Activated CD4-positive, alpha-beta memory T cell treated with anti-CD3 and anti-CD28 coated beads for 36 hours (primary cell): ENCODE measurements around the gene ZNF524. TPM values are rescaled to one million over a fixed set of nuclear protein-coding genes. Genes with fewer than 3 reads are reported as not detected.

Experiments used
- CTCF ChIA-PET: fragments of 350-600 bp; sonication (Branson Sonifier 250); formaldehyde crosslinking; loops from one replicate; lab custom pipeline; 2021; ENCODE audit warnings: antibody characterized with exemption, inconsistent platforms; lab: Charles Lee
- POLR2A ChIA-PET: fragments of 350-600 bp; sonication (Branson Sonifier 250); formaldehyde crosslinking; loops from one replicate; lab custom pipeline; 2021; ENCODE audit warnings: antibody characterized with exemption; lab: Charles Lee
- DNase-seq: peaks from one replicate; pipeline ENCODE4 v3.0.0-alpha.2; 2020
- H3K27ac Mint-ChIP-seq: one replicate; pipeline ENCODE4 v1.8.0; 2021; ENCODE audit warnings: mixed read lengths
- H3K27me3 Mint-ChIP-seq: one replicate; pipeline ENCODE4 v1.8.0; 2021; ENCODE audit warnings: mixed read lengths
- H3K36me3 Mint-ChIP-seq: one replicate; pipeline ENCODE4 v1.8.0; 2021; ENCODE audit warnings: mixed read lengths
- H3K4me1 Mint-ChIP-seq: one replicate; pipeline ENCODE4 v1.8.0; 2021; ENCODE audit warnings: low read depth, mixed read lengths
- H3K4me3 Mint-ChIP-seq: one replicate; pipeline ENCODE4 v1.8.0; 2021; ENCODE audit warnings: mild to moderate bottlenecking, mixed read lengths
- H3K9me3 Mint-ChIP-seq: one replicate; pipeline ENCODE4 v1.8.0; 2021; ENCODE audit warnings: mixed read lengths
- intact Hi-C: fragments of 100-400 bp; cut with micrococcal nuclease; formaldehyde crosslinking; loops from one replicate; pipeline ENCODE4 v1.15.1; 2023
- total RNA-seq, 2 experiments: library from RNA; stranded (reverse); gene quantifications; one replicate each; pipeline ENCODE4 v1.2.3, GENCODE V29; 2021

ZNF524 gene
- total RNA-seq, 2 experiments from 2014 or later, result 21.5 to 25.1 TPM

DNA sequence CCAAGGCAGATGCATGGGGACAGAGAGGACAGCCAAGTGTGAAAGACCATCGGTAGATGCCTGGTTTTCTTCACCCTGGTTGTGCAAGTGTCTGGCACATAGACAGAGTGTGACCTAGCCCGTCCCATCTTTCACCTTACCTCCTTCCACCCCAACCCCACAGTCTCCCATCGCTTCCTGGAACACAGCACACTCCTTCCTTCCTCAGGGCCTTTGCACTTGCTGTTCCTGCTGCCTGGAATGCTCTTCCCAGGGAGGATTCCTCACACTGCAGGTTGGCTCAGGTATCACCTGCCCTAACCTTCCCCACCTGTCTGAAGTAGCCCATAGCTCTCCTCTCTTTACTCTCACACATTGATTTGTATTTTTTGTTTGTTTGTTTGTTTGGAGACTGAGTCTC is 3.8 kb upstream of the ZNF524 start:
- H3K9me3 Mint-ChIP-seq, result no peaks in the 10 kb centered on the region
- H3K36me3 Mint-ChIP-seq, result peaks cover 37% of the 10 kb centered on the region
- ChIA-PET POLR2A (no interaction called here), CTCF (interaction anchor here (1.6 kb wide), 1 partner anchor 10 kb away, joined by 6 read pairs; the partner anchor contains the start of gene ZNF865)
- no peak for DNase-seq
- H3K27me3 Mint-ChIP-seq, result no peaks in the 10 kb centered on the region
- H3K4me1 Mint-ChIP-seq, result peaks cover 14% of the 10 kb centered on the region
- no peak overlapping the region for H3K27ac Mint-ChIP-seq
- H3K4me3 Mint-ChIP-seq, result no peak overlapping the region
- intact Hi-C loops, result no loop called here

DNA sequence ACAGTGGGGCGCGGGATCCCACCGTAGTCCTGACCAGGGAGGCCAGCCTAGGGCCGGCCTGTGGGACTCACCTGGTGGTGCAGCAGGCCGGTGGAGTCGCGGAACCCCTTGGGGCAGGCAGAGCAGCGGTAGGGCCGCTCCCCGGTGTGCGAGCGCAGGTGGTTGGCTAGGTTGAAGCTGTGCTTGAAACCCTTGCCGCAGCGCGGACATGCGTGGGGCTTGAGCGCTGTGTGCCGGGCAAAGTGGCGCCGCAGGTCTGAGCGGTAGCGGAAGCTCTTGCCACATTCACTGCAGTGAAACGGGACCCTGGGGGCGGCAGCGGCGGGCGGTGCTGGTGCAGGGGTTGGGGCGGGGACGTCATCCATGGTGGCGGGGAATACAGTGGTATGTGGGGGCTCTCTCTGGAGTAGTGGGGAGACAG is 2.6 kb upstream of the ZNF524 start:
- DNase-seq, result no peak
- H3K9me3 Mint-ChIP-seq, result no peaks in the 10 kb centered on the region
- H3K4me3 Mint-ChIP-seq, result no peak overlapping the region
- H3K27ac Mint-ChIP-seq, result no peak overlapping the region
- H3K4me1 Mint-ChIP-seq, result peaks cover 18% of the 10 kb centered on the region
- ChIA-PET POLR2A (no interaction called here), CTCF (interaction anchor here (1.6 kb wide), 1 partner anchor 8 kb away, joined by 6 read pairs; the partner anchor contains the start of gene ZNF865)
- H3K27me3 Mint-ChIP-seq, result no peaks in the 10 kb centered on the region
- intact Hi-C loops, result no loop called here
- H3K36me3 Mint-ChIP-seq, result peaks cover 32% of the 10 kb centered on the region

DNA sequence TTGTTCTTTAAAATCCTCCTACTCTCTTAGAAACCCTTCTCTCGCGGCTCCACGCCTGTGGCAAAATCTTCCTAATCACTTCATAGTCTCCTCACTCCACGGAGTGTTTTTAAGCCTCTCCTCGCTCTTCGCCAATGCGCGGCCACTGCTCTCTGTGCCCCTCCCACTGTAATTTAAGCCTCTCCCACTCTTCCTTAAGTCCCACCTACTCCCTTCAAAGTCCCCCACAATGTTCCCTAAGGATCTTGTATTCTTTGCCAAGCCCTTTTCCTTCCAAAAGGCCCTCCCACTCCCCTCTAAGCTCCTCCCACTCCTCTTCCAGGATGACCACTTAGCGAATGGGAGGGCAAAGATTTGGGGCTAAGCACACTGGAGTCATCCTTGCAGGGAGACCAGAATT is 2.1 kb upstream of the ZNF524 start:
- Mint-ChIP-seq H3K9me3 (no peaks in the 10 kb centered on the region), H3K4me3 (no peak overlapping the region), H3K36me3 (peaks cover 32% of the 10 kb centered on the region), H3K4me1 (peaks cover 18% of the 10 kb centered on the region), H3K27me3 (no peaks in the 10 kb centered on the region), H3K27ac (no peak overlapping the region)
- intact Hi-C loops, result no loop called here
- ChIA-PET CTCF (interaction anchor here (2.8 kb wide), 1 partner anchor 34 kb away, joined by 15 read pairs; no protein-coding TSS in a partner anchor), POLR2A (no interaction called here)
- DNase-seq, result no peak

DNA sequence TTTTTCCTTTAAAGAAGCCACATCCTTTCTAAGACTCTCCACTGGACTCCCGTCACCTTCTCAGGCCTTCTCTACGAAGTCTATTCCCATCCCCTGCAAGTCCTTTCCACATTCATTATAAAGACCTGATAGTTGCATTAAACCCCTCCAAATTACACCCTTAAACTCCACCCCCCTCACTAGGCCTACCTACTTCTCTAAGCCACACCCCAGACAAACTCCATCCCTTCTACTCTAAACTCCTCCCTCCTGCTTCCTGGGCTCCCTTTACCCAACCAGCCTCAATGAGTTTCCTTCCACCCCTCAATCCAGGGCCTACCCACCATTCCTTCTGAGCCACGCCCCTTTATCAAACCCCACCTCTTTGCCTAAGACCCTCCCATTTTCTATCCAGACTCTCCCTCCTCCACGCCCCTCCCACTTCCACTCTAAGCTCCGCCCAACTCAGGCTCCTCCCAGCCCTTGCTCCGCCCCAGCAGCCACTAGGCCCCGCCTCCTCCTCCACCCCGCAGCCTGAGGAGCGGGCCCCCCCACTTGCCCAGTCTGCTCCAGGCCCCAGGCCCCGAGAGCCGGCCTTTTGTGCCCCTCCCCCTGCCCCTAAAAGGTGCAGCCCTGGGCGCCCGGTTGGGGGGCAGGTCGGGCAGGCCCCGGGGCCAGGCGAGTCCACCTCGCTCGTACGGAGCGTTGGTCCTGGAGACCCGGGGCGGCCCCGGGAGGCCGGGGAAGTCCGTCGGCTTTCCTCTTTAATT is 1.2 kb upstream of the ZNF524 start:
- H3K36me3 Mint-ChIP-seq, result peaks cover 31% of the 10 kb centered on the region
- POLR2A ChIA-PET, result interaction anchor here (0.8 to 1.9 kb wide), 11 partner anchors 12 to 259 kb away, joined by 3 to 20 read pairs (median 5); partner anchors contain the start of genes KMT5C, TMEM238, U2AF2 and UBE2S
- DNase-seq, result peak; percentile 96
- intact Hi-C loops, result loop anchor here (1.0 kb wide), 5 partner anchors 12 to 340 kb away; partner anchors contain the start of genes KMT5C, PPP6R1 and ZNF784
- peaks cover 21% of the 10 kb centered on the region for H3K4me1 Mint-ChIP-seq
- H3K27me3 Mint-ChIP-seq, result no peaks in the 10 kb centered on the region
- CTCF ChIA-PET, result interaction anchor here (0.6 to 2.8 kb wide), 7 partner anchors 11 to 122 kb away, joined by 3 to 15 read pairs (median 5); partner anchors contain the start of gene ZNF628
- H3K9me3 Mint-ChIP-seq, result no peaks in the 10 kb centered on the region
- H3K4me3 Mint-ChIP-seq, result peak overlapping the region; percentile 91
- peak overlapping the region; percentile 95 for H3K27ac Mint-ChIP-seq

DNA sequence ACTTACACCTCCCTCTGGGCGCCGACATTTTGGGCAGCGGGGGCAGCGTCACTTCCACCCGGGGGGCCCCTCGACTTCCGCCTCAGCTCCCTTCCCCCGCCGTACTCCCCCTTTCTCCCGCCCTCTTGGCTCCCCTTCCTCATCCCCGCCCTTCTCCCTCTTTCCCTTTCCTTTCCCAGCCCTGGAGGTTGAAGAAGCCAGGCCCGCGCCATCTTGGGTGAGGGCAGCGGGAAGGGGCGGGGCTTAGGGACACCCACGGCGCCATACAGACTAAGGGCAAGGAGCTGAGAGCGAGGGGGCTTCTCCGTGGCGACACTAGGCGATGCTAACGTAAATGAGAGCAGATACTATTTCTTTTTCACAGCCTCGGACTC is 633 bp upstream of the ZNF524 start, which contains the start of gene FIZ1:
Gene FIZ1 (minus strand): TSS at position 50 of the 374 bp plus-strand sequence. CDS start 1,652 bp downstream, outside the sequence.
- Mint-ChIP-seq H3K27me3 (no peaks in the 10 kb centered on the region), H3K9me3 (no peaks in the 10 kb centered on the region), H3K36me3 (peaks cover 31% of the 10 kb centered on the region), H3K27ac (peak within 1 kb of the TSS; percentile 95), H3K4me3 (peak within 1 kb of the TSS; percentile 91), H3K4me1 (peaks cover 22% of the 10 kb centered on the region)
- ChIA-PET CTCF (interaction anchor here (0.6 to 2.8 kb wide), 8 partner anchors 12 to 123 kb away, joined by 3 to 15 read pairs (median 4); partner anchors contain the start of gene ZNF628), POLR2A (interaction anchor here (0.8 to 1.9 kb wide), 11 partner anchors 12 to 260 kb away, joined by 3 to 20 read pairs (median 5); partner anchors contain the start of genes KMT5C, TMEM238, U2AF2 and UBE2S)
- peak; percentile 98 for DNase-seq
- intact Hi-C loops, result loop anchor here (1.0 kb wide), 5 partner anchors 12 to 340 kb away; partner anchors contain the start of genes KMT5C, PPP6R1 and ZNF784

DNA sequence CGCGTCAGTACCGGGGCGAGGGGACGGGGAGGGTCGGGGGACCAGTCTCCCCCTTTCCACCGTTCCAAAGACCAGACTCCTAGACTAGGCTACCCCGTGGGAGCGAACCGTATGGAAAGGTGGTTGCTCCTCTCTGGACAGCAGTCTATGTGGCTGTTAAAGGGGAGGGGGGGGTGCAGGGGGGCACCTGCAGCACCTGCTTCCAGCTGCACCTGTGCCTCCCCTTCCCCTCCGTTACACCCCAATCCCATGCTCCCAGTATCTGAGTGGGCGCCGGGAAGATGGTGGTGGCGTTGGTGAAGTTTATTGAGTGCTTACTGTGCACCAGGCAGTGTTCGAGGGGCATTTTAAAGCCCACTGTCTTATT is 557 bp downstream of the ZNF524 start:
- POLR2A ChIA-PET, result no interaction called here
- intact Hi-C loops, result no loop called here
- Mint-ChIP-seq H3K27me3 (no peaks in the 10 kb centered on the region), H3K9me3 (no peaks in the 10 kb centered on the region), H3K4me3 (peak overlapping the region; percentile 84), H3K36me3 (peaks cover 20% of the 10 kb centered on the region), H3K27ac (peak overlapping the region; percentile 86), H3K4me1 (peaks cover 27% of the 10 kb centered on the region)
- no peak for DNase-seq
- CTCF ChIA-PET, result interaction anchor here (2.8 kb wide), 1 partner anchor 31 kb away, joined by 15 read pairs; no protein-coding TSS in a partner anchor

DNA sequence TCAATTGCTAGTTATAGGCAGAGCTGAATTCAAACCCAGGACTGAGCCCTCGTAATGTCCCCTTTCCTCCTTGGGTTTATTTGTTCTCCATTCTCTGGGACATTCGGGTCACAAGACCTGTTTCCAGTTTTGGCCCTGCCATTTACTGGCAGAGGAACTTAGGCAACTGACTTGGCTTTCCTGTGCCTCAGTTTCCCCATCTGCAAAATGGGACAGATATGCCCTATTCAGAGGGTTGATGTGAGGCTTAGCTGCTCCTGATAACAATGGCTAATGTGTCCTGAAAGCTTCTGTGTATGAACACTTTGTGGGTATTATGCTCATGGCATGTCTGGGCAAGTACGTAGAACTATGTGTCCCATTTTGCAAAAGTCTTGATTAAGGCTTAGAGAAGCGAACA is 996 bp downstream of the ZNF524 start:
- H3K27me3 Mint-ChIP-seq, result no peaks in the 10 kb centered on the region
- H3K36me3 Mint-ChIP-seq, result peaks cover 18% of the 10 kb centered on the region
- DNase-seq, result no peak
- intact Hi-C loops, result no loop called here
- POLR2A ChIA-PET, result no interaction called here
- CTCF ChIA-PET, result no interaction called here
- peak overlapping the region; percentile 86 for H3K27ac Mint-ChIP-seq
- no peaks in the 10 kb centered on the region for H3K9me3 Mint-ChIP-seq
- H3K4me3 Mint-ChIP-seq, result peak overlapping the region; percentile 84
- H3K4me1 Mint-ChIP-seq, result peaks cover 28% of the 10 kb centered on the region

DNA sequence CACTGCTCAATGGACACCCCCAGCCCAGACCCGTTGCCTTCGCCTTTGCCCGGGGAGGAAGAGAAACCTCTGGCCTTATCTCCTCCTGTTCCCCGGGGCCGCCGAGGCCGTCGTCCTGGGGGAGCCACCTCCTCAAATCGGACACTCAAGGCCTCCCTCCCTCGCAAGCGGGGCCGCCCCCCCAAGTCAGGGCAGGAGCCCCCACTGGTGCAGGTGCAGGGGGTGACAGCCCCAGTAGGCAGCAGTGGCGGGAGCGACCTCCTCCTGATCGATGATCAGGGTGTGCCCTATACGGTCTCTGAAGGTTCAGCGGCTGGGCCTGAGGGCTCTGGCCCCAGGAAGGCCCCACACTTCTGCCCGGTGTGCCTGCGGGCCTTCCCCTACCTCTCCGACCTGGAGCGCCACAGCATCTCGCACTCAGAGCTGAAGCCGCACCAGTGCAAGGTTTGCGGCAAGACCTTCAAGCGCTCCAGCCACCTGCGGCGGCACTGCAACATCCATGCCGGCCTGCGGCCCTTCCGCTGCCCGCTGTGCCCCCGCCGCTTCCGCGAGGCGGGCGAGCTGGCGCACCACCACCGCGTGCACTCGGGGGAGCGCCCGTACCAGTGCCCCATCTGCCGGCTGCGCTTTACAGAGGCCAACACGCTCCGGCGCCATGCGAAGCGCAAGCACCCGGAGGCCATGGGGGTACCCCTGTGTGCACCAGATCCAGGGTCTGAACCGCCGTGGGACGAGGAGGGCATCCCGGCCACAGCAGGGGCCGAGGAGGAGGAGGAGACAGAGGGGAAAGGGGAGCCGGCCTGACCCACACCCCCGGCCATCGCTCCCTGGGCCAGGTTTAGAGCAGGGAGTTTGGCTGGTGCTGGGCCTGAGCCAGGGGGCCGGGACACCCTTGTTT is 2.3 kb downstream of the ZNF524 start:
- H3K9me3 Mint-ChIP-seq, result no peaks in the 10 kb centered on the region
- DNase-seq, result no peak
- peak overlapping the region; percentile 86 for H3K27ac Mint-ChIP-seq
- peaks cover 36% of the 10 kb centered on the region for H3K4me1 Mint-ChIP-seq
- H3K4me3 Mint-ChIP-seq, result no peak overlapping the region
- POLR2A ChIA-PET, result no interaction called here
- CTCF ChIA-PET, result no interaction called here
- peaks cover 13% of the 10 kb centered on the region for H3K36me3 Mint-ChIP-seq
- no peaks in the 10 kb centered on the region for H3K27me3 Mint-ChIP-seq
- intact Hi-C loops, result no loop called here

DNA sequence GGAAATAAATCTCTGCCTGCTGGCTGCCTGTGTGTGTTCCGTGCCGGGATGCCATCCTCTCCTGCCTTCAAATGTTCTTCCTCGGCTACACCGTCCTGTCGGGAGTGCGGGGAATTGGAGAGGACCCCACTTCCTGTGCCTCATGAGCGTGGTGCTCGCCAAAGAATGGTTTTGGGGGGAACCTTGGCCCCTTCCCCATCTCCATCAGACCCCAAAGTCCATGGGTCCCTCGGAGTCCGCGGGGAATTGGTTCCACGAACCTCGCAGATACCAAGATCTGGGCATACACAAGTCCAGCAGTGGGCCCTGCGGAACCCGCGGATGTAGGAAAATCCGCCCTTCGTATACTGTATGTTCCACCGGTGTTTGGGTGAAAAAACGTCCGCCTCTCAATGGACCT is 3.0 kb downstream of the ZNF524 start:
- no peaks in the 10 kb centered on the region for H3K27me3 Mint-ChIP-seq
- peaks cover 43% of the 10 kb centered on the region for H3K4me1 Mint-ChIP-seq

DNA sequence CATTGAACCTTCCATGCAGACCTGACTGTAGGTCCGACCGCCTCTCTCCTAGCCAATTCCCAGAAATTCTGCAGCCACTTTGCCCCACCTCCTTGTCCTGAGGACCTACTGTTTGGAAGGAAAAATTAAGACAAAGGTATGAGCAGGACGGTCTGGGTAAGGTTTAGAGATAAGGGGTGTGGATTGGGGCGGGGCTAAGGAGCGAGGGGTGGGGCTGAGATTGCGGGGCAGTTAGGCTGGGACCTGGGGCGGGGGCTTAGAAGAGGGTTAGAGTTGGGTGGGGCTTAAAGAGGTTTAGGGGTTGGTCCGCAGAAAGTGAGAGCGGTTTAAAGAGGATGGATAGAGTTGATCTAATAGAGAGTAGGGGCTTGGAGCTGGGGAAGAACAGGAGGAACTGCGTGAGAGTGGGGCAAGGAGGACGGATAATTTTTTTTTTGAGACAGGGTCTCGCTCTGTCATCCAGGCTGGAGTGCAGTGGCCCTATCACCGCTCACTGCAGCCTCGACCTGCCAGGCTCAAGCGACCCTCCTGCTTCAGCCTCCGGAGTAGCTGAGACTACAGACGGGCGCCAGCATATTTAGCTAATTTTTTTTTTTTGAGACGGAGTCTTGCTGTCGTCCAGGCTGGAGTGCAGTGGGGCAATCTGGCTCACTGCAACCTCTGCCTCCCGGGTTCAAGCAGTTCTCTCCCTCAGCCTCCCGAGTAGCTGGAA is 3.6 kb downstream of the ZNF524 start:
- Mint-ChIP-seq H3K4me3 (no peak overlapping the region), H3K27ac (peak overlapping the region; percentile 63), H3K9me3 (no peaks in the 10 kb centered on the region), H3K4me1 (peaks cover 45% of the 10 kb centered on the region), H3K27me3 (no peaks in the 10 kb centered on the region), H3K36me3 (peaks cover 15% of the 10 kb centered on the region)
- DNase-seq, result no peak
- ChIA-PET CTCF (interaction anchor here (1.1 kb wide), 1 partner anchor 51 kb away, joined by 3 read pairs; no protein-coding TSS in a partner anchor), POLR2A (interaction anchor here (0.9 to 1.1 kb wide), 3 partner anchors 21 to 63 kb away, joined by 3 to 4 read pairs (median 3); partner anchors contain the start of gene ZNF784)
- intact Hi-C loops, result loop anchor here (2.0 kb wide), 1 partner anchor 39 kb away; the partner anchor contains the start of gene ZNF581

More for the DNA sequence above, 3.0 kb downstream of the ZNF524 start:
- peak overlapping the region; percentile 63 for H3K27ac Mint-ChIP-seq
- H3K4me3 Mint-ChIP-seq, result no peak overlapping the region
- no peak for DNase-seq
- intact Hi-C loops, result no loop called here
- ChIA-PET POLR2A (interaction anchor here (0.9 kb wide), 1 partner anchor 22 kb away, joined by 3 read pairs; no protein-coding TSS in a partner anchor), CTCF (no interaction called here)
- no peaks in the 10 kb centered on the region for H3K9me3 Mint-ChIP-seq
- peaks cover 17% of the 10 kb centered on the region for H3K36me3 Mint-ChIP-seq
